GM10266 (cell line): ENCODE data around the gene MYLK4.

ENCODE experiments used
- DNase-seq: peaks from one replicate; pipeline ENCODE4 v3.0.0; 2012; ENCODE audit errors: extremely low spot score
- CTCF ChIP-seq: IDR thresholded peaks from 2 replicates; pipeline ENCODE4 v1.5.1; 2012; ENCODE audit warnings: mild to moderate bottlenecking, low read depth; ENCODE audit not compliant: control insufficient read depth, insufficient read depth; ENCODE audit errors: missing control alignments

The MYLK4 gene

GRCh38 chr6:2734488-2735166 lies 16.1 kb downstream of the MYLK4 start:
- DNase-seq = no peak
- TF ChIP-seq CTCF = no peak

GRCh38 chr6:2733736-2734480 lies 16.8 kb downstream of the MYLK4 start:
- no peak for DNase-seq
- no peak for TF ChIP-seq CTCF

DNA sequence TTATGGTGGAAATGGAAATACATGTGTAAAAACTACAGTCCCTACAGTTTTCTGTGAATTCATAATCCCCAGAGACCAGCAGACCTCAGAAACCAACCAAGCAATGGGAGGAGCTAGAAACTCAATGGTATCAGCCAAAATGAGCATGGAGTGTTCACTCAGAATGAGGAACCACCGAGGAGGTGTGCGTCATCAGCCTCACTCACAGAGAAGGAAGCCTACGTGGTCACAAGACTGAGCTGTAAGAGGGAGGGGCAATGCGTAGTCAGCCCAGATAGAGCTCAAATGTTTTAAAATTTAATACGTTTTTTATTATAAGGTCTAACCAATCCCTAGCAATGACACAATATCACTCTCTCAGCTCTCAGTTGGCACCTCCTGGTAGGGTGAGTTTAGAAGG lies 17.4 kb downstream of the MYLK4 start:
- no peak for TF ChIP-seq CTCF
- DNase-seq = peak; percentile 68

- DNase-seq = no peak
- no peak for TF ChIP-seq CTCF
Measured at GRCh38 chr6:2732503-2733089, 18.1 kb downstream of the MYLK4 start.

DNA sequence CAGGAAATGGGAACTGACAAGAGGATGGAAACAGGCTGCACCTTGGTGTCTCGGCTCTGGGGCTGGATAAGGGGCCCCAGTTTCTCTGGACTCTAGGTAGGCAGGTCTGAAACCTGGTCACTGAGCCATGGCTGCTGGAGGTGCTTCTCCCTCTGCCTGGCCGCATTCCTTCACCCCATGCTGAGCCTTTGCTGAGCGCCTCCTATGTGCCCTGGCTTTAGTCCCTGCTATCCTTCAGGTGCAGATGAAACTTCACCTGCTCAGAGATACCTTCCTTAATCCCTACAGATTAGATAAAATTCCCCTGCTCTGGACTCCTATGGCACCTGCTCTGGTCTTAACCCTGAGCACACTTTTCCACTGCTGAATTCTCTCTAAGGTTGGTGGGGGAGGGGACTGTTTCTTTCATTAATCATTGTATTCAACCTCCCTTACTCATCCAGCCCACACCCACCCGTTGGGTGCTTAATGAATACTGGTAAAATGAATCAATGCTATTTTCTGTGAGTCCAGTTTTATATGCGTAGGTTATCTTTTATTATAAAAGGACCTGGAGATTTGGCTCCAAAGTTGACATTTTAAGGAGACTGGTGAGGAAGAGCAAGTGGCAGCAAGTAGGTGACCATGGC lies 19.3 kb downstream of the MYLK4 start:
- no peak for TF ChIP-seq CTCF
- DNase-seq = no peak

DNA sequence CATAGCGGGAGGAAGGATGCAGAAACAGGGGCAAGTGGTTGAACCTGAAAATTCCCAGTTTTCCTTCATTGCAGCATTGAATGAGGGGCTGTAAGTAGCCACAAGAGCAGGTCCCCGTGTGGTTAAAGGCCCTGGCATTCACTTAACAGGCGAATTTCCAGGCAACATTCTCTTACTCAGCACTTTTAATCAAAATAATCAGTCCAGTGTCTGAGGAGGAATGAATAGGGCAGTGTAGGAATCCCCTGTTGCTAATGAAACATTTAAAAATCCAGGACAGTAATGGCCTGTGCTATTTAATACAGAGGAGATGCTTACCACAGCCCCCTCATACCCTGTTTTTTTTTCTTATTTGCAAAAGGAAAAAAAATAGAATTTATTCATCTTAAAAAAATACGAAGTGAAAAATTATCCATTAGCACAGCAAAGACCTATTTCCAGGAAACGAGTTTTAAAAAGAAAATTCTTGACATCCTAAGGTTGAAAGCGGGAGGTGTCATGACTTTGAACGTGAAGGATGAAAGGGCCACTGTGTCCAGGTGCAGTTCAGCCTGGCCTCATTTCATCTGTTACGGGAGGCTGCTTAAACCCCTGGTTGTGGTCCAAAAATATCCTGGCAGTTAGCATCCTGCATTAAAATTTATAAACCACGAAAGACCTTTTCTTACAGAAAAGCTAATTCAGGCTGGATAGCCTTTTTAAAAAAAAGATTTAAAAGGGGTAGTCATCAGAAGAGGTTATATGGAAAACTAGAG lies 20.2 kb downstream of the MYLK4 start:
- DNase-seq = no peak
- TF ChIP-seq CTCF = no peak
